22Rv1 (cell line): ENCODE data around the gene ANTXRL.
"Not testable (repeated sequence)": the region's sequence is repeated elsewhere in the genome, so short reads cannot be mapped to it uniquely, and the experiment has no call there.

ENCODE experiments used
- H3K27ac ChIP-seq: fragments of 450-650 bp; 2 replicates; pipeline ENCODE4 v1.5.1; 2017
- ZFX ChIP-seq: fragments of 450-650 bp; IDR thresholded peaks from 2 replicates; pipeline ENCODE4 v1.6.1; 2017; ENCODE audit warnings: antibody characterized with exemption, borderline replicate concordance
- TF ChIP-seq, protein P1 (sequence below): fragments of 450-650 bp; IDR thresholded peaks from 2 replicates; pipeline ENCODE4 v1.5.1; 2017; ENCODE audit warnings: mild to moderate bottlenecking

ANTXRL gene

GRCh38 chr10:46270086-46270811 lies 16.5 kb upstream of the ANTXRL start:
- TF ChIP-seq, protein P1, sequence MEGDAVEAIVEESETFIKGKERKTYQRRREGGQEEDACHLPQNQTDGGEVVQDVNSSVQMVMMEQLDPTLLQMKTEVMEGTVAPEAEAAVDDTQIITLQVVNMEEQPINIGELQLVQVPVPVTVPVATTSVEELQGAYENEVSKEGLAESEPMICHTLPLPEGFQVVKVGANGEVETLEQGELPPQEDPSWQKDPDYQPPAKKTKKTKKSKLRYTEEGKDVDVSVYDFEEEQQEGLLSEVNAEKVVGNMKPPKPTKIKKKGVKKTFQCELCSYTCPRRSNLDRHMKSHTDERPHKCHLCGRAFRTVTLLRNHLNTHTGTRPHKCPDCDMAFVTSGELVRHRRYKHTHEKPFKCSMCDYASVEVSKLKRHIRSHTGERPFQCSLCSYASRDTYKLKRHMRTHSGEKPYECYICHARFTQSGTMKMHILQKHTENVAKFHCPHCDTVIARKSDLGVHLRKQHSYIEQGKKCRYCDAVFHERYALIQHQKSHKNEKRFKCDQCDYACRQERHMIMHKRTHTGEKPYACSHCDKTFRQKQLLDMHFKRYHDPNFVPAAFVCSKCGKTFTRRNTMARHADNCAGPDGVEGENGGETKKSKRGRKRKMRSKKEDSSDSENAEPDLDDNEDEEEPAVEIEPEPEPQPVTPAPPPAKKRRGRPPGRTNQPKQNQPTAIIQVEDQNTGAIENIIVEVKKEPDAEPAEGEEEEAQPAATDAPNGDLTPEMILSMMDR: no peak
- no peak for TF ChIP-seq ZFX
- no peak overlapping the region for H3K27ac ChIP-seq

GRCh38 chr10:46270963-46271530 lies 15.8 kb upstream of the ANTXRL start:
- H3K27ac ChIP-seq: not testable (repeated sequence)

GRCh38 chr10:46271795-46272499 lies 14.8 kb upstream of the ANTXRL start:
- not testable (repeated sequence) for H3K27ac ChIP-seq

GRCh38 chr10:46272863-46273415 lies 13.9 kb upstream of the ANTXRL start:
- no peak for TF ChIP-seq ZFX
- TF ChIP-seq, protein P1: no peak
- no peak overlapping the region for H3K27ac ChIP-seq

DNA sequence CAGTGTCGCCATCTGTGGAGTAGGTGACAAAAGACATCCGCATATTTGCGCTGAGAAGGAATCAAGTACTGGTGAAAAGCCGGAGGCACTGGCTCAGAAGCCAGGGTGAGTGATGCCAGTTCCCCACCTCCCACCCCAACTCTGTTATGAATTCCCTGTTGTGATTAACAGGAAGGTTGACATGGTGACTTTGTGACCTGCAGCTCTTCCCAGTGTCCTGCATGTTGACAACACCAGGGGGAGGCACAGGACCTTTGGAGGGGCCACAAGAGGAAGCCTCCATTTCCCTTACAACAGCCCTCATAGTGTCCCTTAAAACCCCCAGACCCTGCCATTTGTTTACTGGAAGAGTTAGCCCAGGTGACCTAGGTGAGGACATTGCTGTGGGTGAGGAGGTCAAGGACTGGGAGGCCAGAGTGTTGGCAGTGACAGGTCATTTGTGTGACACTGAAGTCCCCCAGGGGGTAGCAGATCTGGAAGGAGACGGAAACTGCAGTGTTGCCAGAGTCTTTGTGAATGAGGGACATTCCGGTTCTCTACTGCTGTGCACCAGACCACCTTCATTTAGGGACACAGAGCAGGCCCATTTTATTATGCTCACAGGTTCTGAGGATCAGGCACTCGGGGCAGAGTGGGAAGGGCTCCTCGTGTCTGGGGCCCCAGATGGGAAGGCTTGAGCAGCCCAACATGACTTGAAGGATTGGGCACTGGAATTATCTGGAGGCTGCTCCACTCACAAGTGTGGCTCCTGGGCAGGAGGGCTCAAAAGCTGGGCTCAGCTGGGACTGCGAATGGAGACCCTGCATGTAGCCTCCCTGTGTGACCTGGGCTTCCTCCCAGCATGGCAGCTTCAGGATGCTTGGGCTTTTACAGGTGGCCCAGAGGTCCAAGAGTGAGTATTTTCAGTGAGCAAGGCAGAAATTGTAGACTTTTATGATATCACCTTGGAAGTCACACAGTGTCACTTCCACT lies 13.0 kb upstream of the ANTXRL start:
- H3K27ac ChIP-seq: no peak overlapping the region
- TF ChIP-seq, protein P1: no peak
- TF ChIP-seq ZFX: no peak

GRCh38 chr10:46277840-46278239 lies 9.0 kb upstream of the ANTXRL start:
- no peak overlapping the region for H3K27ac ChIP-seq
- no peak for TF ChIP-seq ZFX
- TF ChIP-seq, protein P1: no peak

- not testable (repeated sequence) for H3K27ac ChIP-seq
Measured at GRCh38 chr10:46282421-46282831, 4.4 kb upstream of the ANTXRL start.

GRCh38 chr10:46282842-46283574 lies 3.8 kb upstream of the ANTXRL start:
- no peak overlapping the region for H3K27ac ChIP-seq
- TF ChIP-seq, protein P1: no peak
- TF ChIP-seq ZFX: no peak
